OCI-LY3 (cell line): Measurements from ENCODE around the gene KATNB1.

ENCODE experiments used
- EZH2phosphoT487 ChIP-seq: fragments of 200-600 bp; shearing (Covaris generic); IDR thresholded peaks from 2 replicates; pipeline ENCODE4 v1.6.1; 2018; ENCODE audit warnings: antibody characterized with exemption, mixed run types, low read depth
- TF ChIP-seq, protein P1 (sequence below): fragments of 200-600, 300-600 bp; sonication (generic); IDR thresholded peaks from 2 replicates; pipeline ENCODE4 v1.5.1; 2014; ENCODE audit warnings: antibody characterized with exemption, low read length, low read depth

DNA sequence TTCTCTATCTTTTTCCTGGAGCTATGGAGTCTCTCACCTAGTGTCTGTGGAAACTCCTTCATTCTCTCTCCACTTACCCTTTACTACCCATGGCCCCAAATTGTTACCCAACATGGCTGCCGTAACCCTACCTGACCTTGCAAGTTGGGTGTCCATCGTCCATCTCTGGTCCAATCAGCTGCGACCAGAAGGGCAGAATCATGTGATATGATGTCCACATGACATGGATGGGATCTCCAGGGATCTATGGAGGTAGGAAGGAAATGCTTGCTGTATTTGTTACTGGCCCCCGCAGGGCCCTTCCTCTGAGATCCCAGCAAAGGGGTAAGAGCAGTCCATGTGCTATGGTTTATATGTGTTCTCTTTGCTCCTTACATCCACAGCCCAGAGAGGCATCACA lies 49.0 kb upstream of the KATNB1 start:
- TF ChIP-seq, protein P1, sequence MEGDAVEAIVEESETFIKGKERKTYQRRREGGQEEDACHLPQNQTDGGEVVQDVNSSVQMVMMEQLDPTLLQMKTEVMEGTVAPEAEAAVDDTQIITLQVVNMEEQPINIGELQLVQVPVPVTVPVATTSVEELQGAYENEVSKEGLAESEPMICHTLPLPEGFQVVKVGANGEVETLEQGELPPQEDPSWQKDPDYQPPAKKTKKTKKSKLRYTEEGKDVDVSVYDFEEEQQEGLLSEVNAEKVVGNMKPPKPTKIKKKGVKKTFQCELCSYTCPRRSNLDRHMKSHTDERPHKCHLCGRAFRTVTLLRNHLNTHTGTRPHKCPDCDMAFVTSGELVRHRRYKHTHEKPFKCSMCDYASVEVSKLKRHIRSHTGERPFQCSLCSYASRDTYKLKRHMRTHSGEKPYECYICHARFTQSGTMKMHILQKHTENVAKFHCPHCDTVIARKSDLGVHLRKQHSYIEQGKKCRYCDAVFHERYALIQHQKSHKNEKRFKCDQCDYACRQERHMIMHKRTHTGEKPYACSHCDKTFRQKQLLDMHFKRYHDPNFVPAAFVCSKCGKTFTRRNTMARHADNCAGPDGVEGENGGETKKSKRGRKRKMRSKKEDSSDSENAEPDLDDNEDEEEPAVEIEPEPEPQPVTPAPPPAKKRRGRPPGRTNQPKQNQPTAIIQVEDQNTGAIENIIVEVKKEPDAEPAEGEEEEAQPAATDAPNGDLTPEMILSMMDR = no peak
- TF ChIP-seq EZH2phosphoT487 = no peak
